GM23338 (cell line): ENCODE results near the gene RIN3. TPM values are rescaled to one million over a fixed set of nuclear protein-coding genes. Genes with fewer than 3 reads are reported as not detected.

Experiments
- ATAC-seq: fragments of 200-7000 bp; cut with Tn5 transposase; 3 replicates; pipeline ENCODE4 v1.9.1; 2020
- DNase-seq: peaks from one replicate; pipeline ENCODE4 v3.0.0-alpha.2; 2015; ENCODE audit warnings: low spot score
- H2AFZ ChIP-seq: fragments of 200-600 bp; sonication (generic); 2 replicates; pipeline ENCODE4 v1.8.0; 2016; ENCODE audit warnings: antibody characterized with exemption, mild to moderate bottlenecking, moderate library complexity
- H3F3A ChIP-seq: fragments of 200-600 bp; sonication (generic); replicated peaks from 2 replicates; pipeline ENCODE4 v1.8.0; 2017; ENCODE audit warnings: antibody characterized with exemption, mixed run types, low read depth
- H3K27ac ChIP-seq: fragments of 200-600 bp; sonication (generic); 2 replicates; pipeline ENCODE4 v1.6.1; 2016; ENCODE audit warnings: low read depth
- H3K27me3 ChIP-seq: fragments of 200-600 bp; sonication (generic); 2 replicates; pipeline ENCODE4 v1.8.0; 2016; ENCODE audit warnings: mild to moderate bottlenecking, mixed run types, moderate library complexity; ENCODE audit not compliant: insufficient read depth
- H3K36me3 ChIP-seq: fragments of 200-600 bp; sonication (generic); 2 replicates; pipeline ENCODE4 v1.8.0; 2016; ENCODE audit warnings: mild to moderate bottlenecking; ENCODE audit not compliant: insufficient read depth
- H3K4me1 ChIP-seq: fragments of 200-600 bp; sonication (generic); 2 replicates; pipeline ENCODE4 v1.8.0; 2016; ENCODE audit warnings: mild to moderate bottlenecking, moderate library complexity; ENCODE audit not compliant: insufficient read depth
- H3K4me2 ChIP-seq: fragments of 200-600 bp; sonication (generic); 2 replicates; pipeline ENCODE4 v1.7.1; 2017; ENCODE audit warnings: mixed run types
- H3K4me3 ChIP-seq: fragments of 200-600 bp; sonication (generic); 2 replicates; pipeline ENCODE4 v1.6.1; 2016; ENCODE audit warnings: mixed run types
- H3K79me2 ChIP-seq: fragments of 200-600 bp; sonication (generic); replicated peaks from 2 replicates; pipeline ENCODE4 v1.8.0; 2017; ENCODE audit warnings: mild to moderate bottlenecking; ENCODE audit not compliant: insufficient read depth
- H3K9me2 ChIP-seq: fragments of 200-600 bp; sonication (generic); 2 replicates; pipeline ENCODE4 v1.8.0; 2017; ENCODE audit not compliant: insufficient read depth
- H4K20me1 ChIP-seq: fragments of 200-600 bp; sonication (generic); replicated peaks from 2 replicates; pipeline ENCODE4 v1.8.0; 2017; ENCODE audit warnings: mild to moderate bottlenecking; ENCODE audit not compliant: insufficient read depth
- H3K27ac Mint-ChIP-seq: 2 replicates; pipeline ENCODE4 v1.8.0; 2020; ENCODE audit warnings: inconsistent platforms, mild to moderate bottlenecking, moderate library complexity, mixed read lengths
- H3K27me3 Mint-ChIP-seq: 3 replicates; pipeline ENCODE4 v1.8.0; 2022; ENCODE audit warnings: low read depth, mild to moderate bottlenecking, moderate library complexity, mixed read lengths, inconsistent platforms; ENCODE audit not compliant: insufficient read depth, poor library complexity
- H3K36me3 Mint-ChIP-seq: 3 replicates; pipeline ENCODE4 v1.8.0; 2021; ENCODE audit warnings: low read depth, mild to moderate bottlenecking, inconsistent platforms, moderate library complexity, mixed read lengths
- H3K4me1 Mint-ChIP-seq: 3 replicates; pipeline ENCODE4 v1.8.0; 2020; ENCODE audit warnings: mild to moderate bottlenecking, inconsistent platforms, mixed read lengths
- H3K4me3 Mint-ChIP-seq: 3 replicates; pipeline ENCODE4 v1.8.0; 2021; ENCODE audit warnings: moderate library complexity, mild to moderate bottlenecking, inconsistent platforms, mixed read lengths
- H3K9me3 Mint-ChIP-seq: 3 replicates; pipeline ENCODE4 v1.8.0; 2020; ENCODE audit warnings: moderate library complexity, mild to moderate bottlenecking, inconsistent platforms, mixed read lengths
- CREB1 ChIP-seq: fragments of 250-450 bp; sonication (Bioruptor Pico); IDR thresholded peaks from 2 replicates; pipeline ENCODE4 v1.5.0; 2020; ENCODE audit warnings: low read depth, mild to moderate bottlenecking, moderate library complexity
- CTCF ChIP-seq, 2 experiments: fragments of 200-600 bp in 1 of 2; sonication (generic) in 1 of 2; conservative IDR thresholded peaks; 2 replicates each; pipeline versions ENCODE4 v1.5.1 to v1.6.1; 2016 to 2017; ENCODE audit warnings: antibody characterized with exemption in 2 of 2, low read depth in 2 of 2, mild to moderate bottlenecking in 2 of 2, moderate library complexity in 1 of 2
- ETS1 ChIP-seq: IDR thresholded peaks from 2 replicates; pipeline ENCODE4 v1.6.1; 2016; ENCODE audit warnings: antibody characterized with exemption
- EZH2 ChIP-seq: fragments of 200-600 bp; sonication (generic); IDR thresholded peaks from one replicate; pipeline ENCODE4 v1.8.0; 2017; ENCODE audit warnings: antibody characterized with exemption, mild to moderate bottlenecking, low read depth; ENCODE audit not compliant: unreplicated experiment
- EZH2phosphoT487 ChIP-seq: fragments of 200-600 bp; sonication (generic); IDR thresholded peaks from one replicate; pipeline ENCODE4 v1.8.1; 2018; ENCODE audit warnings: antibody characterized with exemption; ENCODE audit not compliant: unreplicated experiment
- JUNB ChIP-seq: IDR thresholded peaks from one replicate; pipeline ENCODE4 v1.6.1; 2016; ENCODE audit warnings: antibody characterized with exemption; ENCODE audit not compliant: unreplicated experiment
- NANOG ChIP-seq: IDR thresholded peaks from 2 replicates; pipeline ENCODE4 v1.6.1; 2016; ENCODE audit warnings: antibody characterized with exemption, borderline replicate concordance
- REST ChIP-seq: IDR thresholded peaks from one replicate; pipeline ENCODE4 v1.6.1; 2018; ENCODE audit warnings: antibody characterized with exemption; ENCODE audit not compliant: unreplicated experiment
- STAT1 ChIP-seq: IDR thresholded peaks from one replicate; pipeline ENCODE4 v1.6.1; 2016; ENCODE audit warnings: antibody characterized with exemption; ENCODE audit not compliant: unreplicated experiment
- ZNF114 ChIP-seq: fragments of 250-450 bp; sonication (Bioruptor Pico); IDR thresholded peaks from 2 replicates; pipeline ENCODE4 v1.5.0; 2020; ENCODE audit warnings: mild to moderate bottlenecking, moderate library complexity
- ZNF331 ChIP-seq: fragments of 250-450 bp; sonication (Bioruptor Pico); IDR thresholded peaks from 2 replicates; pipeline ENCODE4 v1.5.0; 2020; ENCODE audit warnings: low read depth, mild to moderate bottlenecking, moderate library complexity
- ZNF462 ChIP-seq: fragments of 250-450 bp; sonication (Bioruptor Pico); IDR thresholded peaks from 2 replicates; pipeline ENCODE4 v1.5.0; 2020; ENCODE audit warnings: mild to moderate bottlenecking, moderate library complexity
- polyA plus RNA-seq: library from polyadenylated mRNA; unstranded; fragments of >200 nt; fragmentation: Nextera tagmentation; extraction: Ambion mirVana; gene quantifications from 2 replicates; pipeline ENCODE4 v1.2.1, GENCODE V29; 2016
- total RNA-seq: library from RNA; depleted of rRNA; stranded (reverse); fragments of >200 nt; shearing (Covaris generic); gene quantifications from 2 replicates; pipeline ENCODE4 v1.2.3, GENCODE V29; 2014

RIN3 gene
- total and polyA plus RNA-seq, 2 experiments from 2014 or later: 0.97 to 1.5 TPM

- Histone ChIP-seq H2AFZ (no peak overlapping the region), H3K9me2 (no peaks in the 10 kb centered on the region), H3F3A (no peaks in the 10 kb centered on the region), H4K20me1 (no peaks in the 10 kb centered on the region; the same call in 1 of the 2 replicates), H3K27me3 (no peaks in the 10 kb centered on the region), H3K79me2 (peaks cover 24% of the 10 kb centered on the region), H3K36me3 (peaks cover under 1% of the 10 kb centered on the region; the same call in 1 of the 2 replicates), H3K4me2 (no peak overlapping the region), H3K4me3 (no peak overlapping the region), H3K4me1 (no peaks in the 10 kb centered on the region), H3K27ac (no peak overlapping the region)
- peaks cover 6% of the 10 kb centered on the region; the same call in 2 of the 3 replicates for H3K4me1 Mint-ChIP-seq
- peaks cover 33% of the 10 kb centered on the region for H3K36me3 Mint-ChIP-seq
- ATAC-seq: no peak
- peaks cover 4% of the 10 kb centered on the region for H3K27me3 Mint-ChIP-seq
- no peak overlapping the region for H3K4me3 Mint-ChIP-seq
- no peak for TF ChIP-seq EZH2phosphoT487
- TF ChIP-seq CREB1 (CRISPR knock-in tag): no peak
- no peak for TF ChIP-seq ZNF331 (CRISPR knock-in tag)
- TF ChIP-seq NANOG: no peak
- no peak for TF ChIP-seq REST
- no peak for TF ChIP-seq ZNF462 (CRISPR knock-in tag)
- TF ChIP-seq ETS1: no peak
- TF ChIP-seq JUNB: no peak
- no peak for TF ChIP-seq EZH2
- no peak for TF ChIP-seq CTCF (conservative IDR thresholded peaks at IDR 0.05; ENCODE audit: low read depth in 2 of 2)
- TF ChIP-seq ZNF114 (CRISPR knock-in tag): no peak
- no peak for TF ChIP-seq STAT1
- H3K9me3 Mint-ChIP-seq: peaks cover 3% of the 10 kb centered on the region; the same call in 1 of the 3 replicates
- H3K27ac Mint-ChIP-seq: no peak overlapping the region
- DNase-seq: no peak
Observed at GRCh38 chr14:92724516-92725340, 211.1 kb downstream of the RIN3 start.
